Measurements from ENCODE around the gene MAP7D3.
"Not testable (repeated sequence)": the region's sequence is repeated elsewhere in the genome, so short reads cannot be mapped to it uniquely, and the experiment has no call there.

The MAP7D3 gene

GRCh38 chrX:136246201-136246600 lies 5.0 kb downstream of the MAP7D3 start:
- DNase-seq: no peak

GRCh38 chrX:136237849-136238248 lies 13.4 kb downstream of the MAP7D3 start:
- not testable (repeated sequence) for DNase-seq

GRCh38 chrX:136237074-136237473 lies 14.1 kb downstream of the MAP7D3 start:
- no peak for DNase-seq

GRCh38 chrX:136228839-136229207 lies 22.4 kb downstream of the MAP7D3 start:
- no peak for DNase-seq

GRCh38 chrX:136227948-136228838 lies 23.0 kb downstream of the MAP7D3 start:
- no peak for DNase-seq

- no peak for DNase-seq
Observed at GRCh38 chrX:136227074-136227473, 24.1 kb downstream of the MAP7D3 start.

GRCh38 chrX:136221851-136222513 lies 29.2 kb downstream of the MAP7D3 start:
- DNase-seq: no peak

GRCh38 chrX:136220951-136221350 lies 30.2 kb downstream of the MAP7D3 start:
- no peak for DNase-seq

GRCh38 chrX:136220540-136220939 lies 30.7 kb downstream of the MAP7D3 start:
- no peak for DNase-seq

GRCh38 chrX:136219893-136220292 lies 31.3 kb downstream of the MAP7D3 start:
- DNase-seq: no peak

- DNase-seq: no peak
Observed at GRCh38 chrX:136215559-136215958, 35.6 kb downstream of the MAP7D3 start.

- DNase-seq: no peak
Observed at GRCh38 chrX:136214551-136214950, 36.6 kb downstream of the MAP7D3 start.

GRCh38 chrX:136212557-136213111 lies 38.6 kb downstream of the MAP7D3 start:
- no peak for DNase-seq

GRCh38 chrX:136211766-136212556 lies 39.2 kb downstream of the MAP7D3 start:
- DNase-seq: no peak

GRCh38 chrX:136210806-136211205 lies 40.4 kb downstream of the MAP7D3 start:
- no peak for DNase-seq

GRCh38 chrX:136210243-136210642 lies 41.0 kb downstream of the MAP7D3 start:
- no peak for DNase-seq

GRCh38 chrX:136209751-136210150 lies 41.4 kb downstream of the MAP7D3 start:
- no peak for DNase-seq

GRCh38 chrX:136209016-136209738 lies 42.0 kb downstream of the MAP7D3 start:
- peak; percentile 22 for DNase-seq

GRCh38 chrX:136207546-136207945 lies 43.7 kb downstream of the MAP7D3 start:
- DNase-seq: no peak

- no peak for DNase-seq
Observed at GRCh38 chrX:136206916-136207315, 44.3 kb downstream of the MAP7D3 start.

GRCh38 chrX:136205882-136206380 lies 45.3 kb downstream of the MAP7D3 start:
- no peak for DNase-seq

- no peak for DNase-seq
Observed at GRCh38 chrX:136204571-136204970, 46.6 kb downstream of the MAP7D3 start.

Data from RPMI8226 (cell line).